Neutrophil (primary cell): ENCODE results near the gene CDC42BPB.

Experiments used
- H3K27ac ChIP-seq: fragments of 200-600 bp; sonication (generic); 2 replicates; pipeline ENCODE4 v1.5.1; 2016; ENCODE audit warnings: mild to moderate bottlenecking, moderate library complexity
- H3K27me3 ChIP-seq: fragments of 200-600 bp; sonication (generic); 2 replicates; pipeline ENCODE4 v1.6.0; 2016; ENCODE audit warnings: mild to moderate bottlenecking
- H3K36me3 ChIP-seq: fragments of 200-600 bp; sonication (generic); 2 replicates; pipeline ENCODE4 v1.5.1; 2017
- H3K4me1 ChIP-seq, 2 experiments: fragments of 200-600 bp in 1 of 2; sonication (generic) in 1 of 2; 1 replicate in 1 of 2; 2 replicates in 1 of 2; pipeline versions ENCODE4 v1.5.1 to v1.6.1; 2013 to 2016; ENCODE audit warnings: low read depth in 1 of 2, low read length in 1 of 2, mild to moderate bottlenecking in 1 of 2, moderate library complexity in 1 of 2; ENCODE audit not compliant: control insufficient read depth in 1 of 2, insufficient read depth in 1 of 2
- H3K4me3 ChIP-seq, 2 experiments: fragments of 200-600 bp in 1 of 2; sonication (generic) in 1 of 2; 1 replicate in 1 of 2; 2 replicates in 1 of 2; pipeline ENCODE4 v1.5.1; 2013 to 2016; ENCODE audit warnings: low read depth in 1 of 2, low read length in 1 of 2, mild to moderate bottlenecking in 1 of 2, moderate library complexity in 1 of 2
- H3K9me3 ChIP-seq: fragments of 200-600 bp; sonication (generic); 2 replicates; pipeline ENCODE4 v1.5.1; 2016
- CTCF ChIP-seq: fragments of 200-600 bp; sonication (generic); IDR thresholded peaks from 2 replicates; pipeline ENCODE4 v1.5.1; 2016; ENCODE audit warnings: antibody characterized with exemption

CDC42BPB gene

GRCh38 chr14:103091883-103092222 lies 34.5 kb upstream of the CDC42BPB start:
- Histone ChIP-seq H3K27me3 (peaks cover 77% of the 10 kb centered on the region), H3K4me3 (peak overlapping the region; percentile 49 to 51), H3K4me1 (peaks cover 4 to 10% of the 10 kb centered on the region in 2 experiments), H3K9me3 (no peaks in the 10 kb centered on the region), H3K36me3 (no peaks in the 10 kb centered on the region), H3K27ac (no peak overlapping the region)
- no peak for TF ChIP-seq CTCF

DNA sequence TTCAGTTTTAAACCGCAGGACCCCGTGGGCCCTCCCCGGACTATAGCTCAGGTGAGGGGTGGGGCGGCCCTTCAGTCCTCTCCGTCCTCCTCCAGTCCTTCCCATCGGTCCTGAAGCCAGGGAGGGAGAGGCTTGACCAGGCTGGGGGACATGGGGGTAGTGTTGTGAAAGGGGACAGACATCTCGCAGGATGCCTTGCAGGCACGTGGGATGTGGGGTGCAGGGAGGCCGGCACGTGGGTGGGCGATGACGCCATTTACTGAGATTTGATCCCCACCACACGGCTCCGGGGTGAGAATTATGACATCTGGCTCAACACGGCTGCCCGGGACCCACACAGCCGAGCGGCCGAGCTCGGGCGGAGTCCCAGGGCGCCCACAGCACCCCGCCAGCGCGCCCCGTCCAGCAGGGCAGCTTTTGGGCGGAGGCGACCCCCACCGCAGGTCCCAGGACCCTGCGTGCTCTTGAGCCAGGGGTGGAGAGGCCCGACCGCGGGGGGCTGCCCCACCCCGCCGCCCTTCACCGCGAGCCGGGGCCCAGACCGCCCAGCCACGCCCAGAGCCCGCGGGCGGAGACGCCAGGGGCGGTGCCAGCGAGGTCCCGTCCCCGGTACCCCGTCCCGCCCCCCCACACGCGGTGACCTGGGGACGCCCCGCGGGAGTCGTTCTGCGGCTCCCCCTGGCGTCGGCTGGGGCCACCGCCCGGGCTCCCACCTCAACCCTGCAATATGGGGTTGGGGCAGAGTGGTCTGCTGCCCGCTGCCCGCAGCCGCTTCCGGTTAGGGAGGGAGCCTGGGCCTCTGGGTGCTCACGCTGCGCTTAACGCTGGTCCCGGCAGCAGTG lies 33.9 kb upstream of the CDC42BPB start:
- peak overlapping the region; percentile 49 to 51 for H3K4me3 ChIP-seq
- H3K27ac ChIP-seq, result no peak overlapping the region
- peaks cover 83% of the 10 kb centered on the region for H3K27me3 ChIP-seq

GRCh38 chr14:103090481-103091020 lies 33.2 kb upstream of the CDC42BPB start:
- H3K4me3 ChIP-seq, result no peak overlapping the region
- H3K4me1 ChIP-seq, result peaks cover 4 to 10% of the 10 kb centered on the region in 2 experiments
- H3K36me3 ChIP-seq, result no peaks in the 10 kb centered on the region
- H3K27ac ChIP-seq, result no peak overlapping the region
- H3K27me3 ChIP-seq, result peaks cover 90% of the 10 kb centered on the region
- H3K9me3 ChIP-seq, result no peaks in the 10 kb centered on the region
- TF ChIP-seq CTCF, result no peak

More for the DNA sequence above, 33.9 kb upstream of the CDC42BPB start:
- Histone ChIP-seq H3K4me1 (peaks cover 4 to 10% of the 10 kb centered on the region in 2 experiments), H3K36me3 (no peaks in the 10 kb centered on the region), H3K9me3 (no peaks in the 10 kb centered on the region)
- TF ChIP-seq CTCF, result no peak

- no peak overlapping the region for H3K27ac ChIP-seq
- H3K4me3 ChIP-seq, result no peak overlapping the region
- H3K4me1 ChIP-seq, result peaks cover 4 to 10% of the 10 kb centered on the region in 2 experiments
- TF ChIP-seq CTCF, result no peak
- peaks cover 94% of the 10 kb centered on the region for H3K27me3 ChIP-seq
- H3K9me3 ChIP-seq, result no peaks in the 10 kb centered on the region
- no peaks in the 10 kb centered on the region for H3K36me3 ChIP-seq
Measured at GRCh38 chr14:103089386-103090335, 32.3 kb upstream of the CDC42BPB start.

DNA sequence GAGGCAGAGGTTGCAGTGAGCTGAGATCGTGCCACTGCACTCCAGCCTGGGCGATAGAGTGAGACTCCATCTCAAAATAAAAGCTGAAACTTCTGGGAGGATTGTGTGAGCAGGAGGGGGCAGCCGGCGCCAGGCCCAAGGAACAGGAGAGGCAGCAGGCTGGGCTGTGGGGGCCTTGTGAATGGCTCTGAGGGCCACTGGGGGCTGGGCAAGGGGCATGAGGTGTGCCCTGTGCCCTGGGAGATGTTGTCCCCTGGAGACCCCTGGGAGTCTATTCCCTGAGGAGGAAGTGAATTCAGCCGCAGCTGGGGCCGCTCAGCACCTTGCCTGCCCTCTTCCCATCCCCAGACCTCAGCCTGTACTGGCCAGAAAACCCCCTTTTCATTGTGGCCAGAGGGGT lies 31.6 kb upstream of the CDC42BPB start:
- TF ChIP-seq CTCF, result no peak
- peaks cover 100% of the 10 kb centered on the region for H3K27me3 ChIP-seq
- peaks cover 4 to 10% of the 10 kb centered on the region in 2 experiments for H3K4me1 ChIP-seq
- no peaks in the 10 kb centered on the region for H3K9me3 ChIP-seq
- no peaks in the 10 kb centered on the region for H3K36me3 ChIP-seq
- no peak overlapping the region for H3K4me3 ChIP-seq
- no peak overlapping the region for H3K27ac ChIP-seq
